HEK293T (cell line): Measurements from ENCODE around the gene PTPRM.

Experiments
- BHLHE40 ChIP-seq: fragments of 450-650 bp; IDR thresholded peaks from 2 replicates; pipeline ENCODE4 v1.6.1; 2016; ENCODE audit warnings: mild to moderate bottlenecking, moderate library complexity, borderline replicate concordance
- ELF4 ChIP-seq: fragments of 450-650 bp; IDR thresholded peaks from 2 replicates; pipeline ENCODE4 v1.6.1; 2017; ENCODE audit warnings: antibody characterized with exemption
- FOXA1 ChIP-seq: fragments of 450-650 bp; IDR thresholded peaks from 2 replicates; pipeline ENCODE4 v1.6.1; 2016; ENCODE audit warnings: mild to moderate bottlenecking
- FOXK2 ChIP-seq: fragments of 450-650 bp; IDR thresholded peaks from 2 replicates; pipeline ENCODE4 v1.6.1; 2016; ENCODE audit warnings: mild to moderate bottlenecking
- FOXM1 ChIP-seq: fragments of 450-650 bp; IDR thresholded peaks from 2 replicates; pipeline ENCODE4 v1.6.1; 2017; ENCODE audit warnings: mild to moderate bottlenecking, borderline replicate concordance
- HDGF ChIP-seq: fragments of 450-650 bp; IDR thresholded peaks from 2 replicates; pipeline ENCODE4 v1.6.1; 2017; ENCODE audit warnings: antibody characterized with exemption, borderline replicate concordance
- SP1 ChIP-seq: fragments of 450-650 bp; IDR thresholded peaks from 2 replicates; pipeline ENCODE4 v1.6.1; 2017
- SUZ12 ChIP-seq: fragments of 450-650 bp; IDR thresholded peaks from 2 replicates; pipeline ENCODE4 v1.6.1; 2016; ENCODE audit warnings: mild to moderate bottlenecking
- TARDBP ChIP-seq: fragments of 450-650 bp; IDR thresholded peaks from 2 replicates; pipeline ENCODE4 v1.6.1; 2016

DNA sequence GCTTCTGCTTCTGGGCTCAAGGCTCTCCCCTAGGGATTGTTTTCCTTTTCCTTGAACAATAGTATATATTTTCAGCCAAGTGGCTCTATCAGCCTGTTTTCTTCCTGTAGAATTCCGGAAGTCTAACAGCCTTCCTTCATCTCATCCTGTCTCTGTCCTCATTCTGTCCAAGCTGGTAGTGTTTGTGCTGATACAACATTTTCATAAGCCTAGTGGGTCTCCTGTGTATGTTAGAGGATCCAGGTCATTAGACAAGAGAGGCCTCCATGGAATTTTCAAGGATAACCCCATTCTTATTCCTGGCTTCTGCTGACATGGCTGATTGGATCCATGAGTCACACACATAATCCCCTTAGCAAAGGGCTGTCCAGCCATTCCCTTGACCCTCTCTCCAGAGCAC is 467.6 kb downstream of the PTPRM start:
- TF ChIP-seq SUZ12 (no peak), SP1 (no peak), ELF4 (no peak), TARDBP (no peak), HDGF (no peak), FOXK2 (no peak), FOXM1 (no peak), BHLHE40 (no peak), FOXA1 (no peak)
